Astrocyte of the hippocampus (primary cell): ENCODE data around the gene POLR3B.
"Not testable (repeated sequence)": the region's sequence is repeated elsewhere in the genome, so short reads cannot be mapped to it uniquely, and the experiment has no call there.

Experiments
- DNase-seq: peaks from one replicate; pipeline ENCODE4 v3.0.0; 2011; ENCODE audit warnings: low read depth, low spot score

Gene POLR3B

GRCh38 chr12:106459534-106459933 is 102.0 kb downstream of the POLR3B start:
- DNase-seq: no peak

- no peak for DNase-seq
Measured at GRCh38 chr12:106461730-106462129, 104.2 kb downstream of the POLR3B start.

GRCh38 chr12:106465605-106466004 is 108.1 kb downstream of the POLR3B start:
- DNase-seq: not testable (repeated sequence)

- not testable (repeated sequence) for DNase-seq
Measured at GRCh38 chr12:106475662-106476061, 118.1 kb downstream of the POLR3B start.

GRCh38 chr12:106477627-106478026 is 120.1 kb downstream of the POLR3B start:
- not testable (repeated sequence) for DNase-seq

- DNase-seq: no peak
Measured at GRCh38 chr12:106480251-106480650, 122.7 kb downstream of the POLR3B start.

- DNase-seq: no peak
Measured at GRCh38 chr12:106481246-106481645, 123.7 kb downstream of the POLR3B start.

- no peak for DNase-seq
Measured at GRCh38 chr12:106487664-106488063, 130.1 kb downstream of the POLR3B start.

- no peak for DNase-seq
Measured at GRCh38 chr12:106488884-106489283, 131.3 kb downstream of the POLR3B start.

- DNase-seq: no peak
Measured at GRCh38 chr12:106490264-106490663, 132.7 kb downstream of the POLR3B start.

GRCh38 chr12:106492857-106493256 is 135.3 kb downstream of the POLR3B start:
- no peak for DNase-seq

GRCh38 chr12:106493531-106493930 is 136.0 kb downstream of the POLR3B start:
- DNase-seq: no peak

GRCh38 chr12:106495354-106495965 is 137.9 kb downstream of the POLR3B start:
- DNase-seq: no peak

GRCh38 chr12:106498056-106498455 is 140.5 kb downstream of the POLR3B start:
- DNase-seq: peak; percentile 29

- no peak for DNase-seq
Measured at GRCh38 chr12:106499628-106500027, 142.1 kb downstream of the POLR3B start.

GRCh38 chr12:106506691-106507090 is 149.1 kb downstream of the POLR3B start:
- no peak for DNase-seq

- no peak for DNase-seq
Measured at GRCh38 chr12:106508966-106509365, 151.4 kb downstream of the POLR3B start.

GRCh38 chr12:106511365-106511764 is 153.8 kb downstream of the POLR3B start:
- no peak for DNase-seq

GRCh38 chr12:106517314-106517713 is 159.8 kb downstream of the POLR3B start:
- DNase-seq: no peak

- DNase-seq: no peak
Measured at GRCh38 chr12:106519607-106520021, 162.1 kb downstream of the POLR3B start.

GRCh38 chr12:106521901-106522300 is 164.4 kb downstream of the POLR3B start:
- no peak for DNase-seq

- no peak for DNase-seq
Measured at GRCh38 chr12:106522708-106523107, 165.2 kb downstream of the POLR3B start.

- DNase-seq: no peak
Measured at GRCh38 chr12:106527356-106527755, 169.8 kb downstream of the POLR3B start.

GRCh38 chr12:106541201-106541600 is 183.7 kb downstream of the POLR3B start:
- no peak for DNase-seq
